Keratinocyte (primary cell): ENCODE data around the gene ITGBL1. TPM values are rescaled to one million over a fixed set of nuclear protein-coding genes. Genes with fewer than 3 reads are reported as not detected.

ENCODE experiments used
- DNase-seq: peaks from one replicate; pipeline ENCODE4 v3.0.0-alpha.2; 2011; ENCODE audit warnings: low read depth, missing footprints, low spot score
- FAIRE-seq: peaks from 2 replicates; lab custom pipeline; 2011; peaks lifted over from hg19 to GRCh38; lab: Jason Lieb, UNC
- H2AFZ ChIP-seq: 2 replicates; pipeline ENCODE4 v1.6.0; 2012; ENCODE audit warnings: low read length, control low read depth, inconsistent platforms; ENCODE audit not compliant: control insufficient read depth
- H3K27ac ChIP-seq: 2 replicates; pipeline ENCODE4 v1.5.1; 2011; ENCODE audit warnings: low read length; ENCODE audit not compliant: control insufficient read depth, insufficient read depth
- H3K27me3 ChIP-seq: 3 replicates; pipeline ENCODE4 v1.6.0; 2011; ENCODE audit warnings: low read length; ENCODE audit not compliant: control insufficient read depth, insufficient read depth; ENCODE audit errors: extremely low read depth
- H3K36me3 ChIP-seq, 2 experiments: 2 replicates in 1 of 2; 3 replicates in 1 of 2; pipeline ENCODE4 v1.5.1; 2011; ENCODE audit warnings: low read length in 2 of 2, mild to moderate bottlenecking in 1 of 2; ENCODE audit not compliant: control insufficient read depth in 2 of 2, insufficient read depth in 2 of 2; ENCODE audit errors: extremely low read depth in 1 of 2
- H3K4me1 ChIP-seq: 3 replicates; pipeline ENCODE4 v1.5.1; 2011; ENCODE audit warnings: low read length; ENCODE audit not compliant: control insufficient read depth, insufficient read depth; ENCODE audit errors: extremely low read depth
- H3K4me2 ChIP-seq: 3 replicates; pipeline ENCODE4 v1.6.0; 2011; ENCODE audit warnings: low read depth, low read length; ENCODE audit not compliant: control insufficient read depth, insufficient read depth; ENCODE audit errors: extremely low read depth
- H3K4me3 ChIP-seq, 3 experiments: fragments of 200-600 bp in 1 of 3; sonication (generic) in 1 of 3; 2 replicates in 2 of 3; 3 replicates in 1 of 3; pipeline ENCODE4 v1.5.1; 2011 to 2016; ENCODE audit warnings: low read length in 3 of 3, mild to moderate bottlenecking in 3 of 3, control low read depth in 2 of 3, inconsistent platforms in 1 of 3, low read depth in 1 of 3, mixed read lengths in 1 of 3, mixed run types in 1 of 3, moderate library complexity in 1 of 3; ENCODE audit not compliant: control insufficient read depth in 2 of 3, insufficient read depth in 2 of 3; ENCODE audit errors: extremely low read depth in 1 of 3
- H3K79me2 ChIP-seq: 2 replicates; pipeline ENCODE4 v1.6.0; 2012; ENCODE audit warnings: low read length; ENCODE audit not compliant: control insufficient read depth, insufficient read depth
- H3K9ac ChIP-seq: 3 replicates; pipeline ENCODE4 v1.6.0; 2011; ENCODE audit warnings: low read length; ENCODE audit not compliant: control insufficient read depth, insufficient read depth; ENCODE audit errors: extremely low read depth
- H3K9me1 ChIP-seq: 3 replicates; pipeline ENCODE4 v1.6.0; 2011; ENCODE audit warnings: low read length; ENCODE audit not compliant: control insufficient read depth, insufficient read depth; ENCODE audit errors: extremely low read depth
- H3K9me3 ChIP-seq: 2 replicates; pipeline ENCODE4 v1.5.1; 2012; ENCODE audit warnings: low read depth, low read length; ENCODE audit not compliant: control insufficient read depth
- H4K20me1 ChIP-seq: 3 replicates; pipeline ENCODE4 v1.6.0; 2011; ENCODE audit warnings: low read length; ENCODE audit not compliant: control insufficient read depth, insufficient read depth; ENCODE audit errors: extremely low read depth
- CTCF ChIP-seq, 3 experiments: IDR thresholded peaks in 1 of 3; conservative IDR thresholded peaks in 1 of 3; optimal IDR thresholded peaks in 1 of 3; 2 replicates in 2 of 3; 3 replicates in 1 of 3; pipeline versions ENCODE3 to v1.5.1; 2011; ENCODE audit warnings: low read length in 3 of 3, mild to moderate bottlenecking in 3 of 3, moderate library complexity in 2 of 3, control low read depth in 1 of 3, inconsistent platforms in 1 of 3; ENCODE audit not compliant: insufficient read depth in 2 of 3; ENCODE audit errors: extremely low read depth in 1 of 3
- EZH2 ChIP-seq: IDR thresholded peaks from one replicate; pipeline ENCODE4 v1.6.1; 2012; ENCODE audit warnings: inconsistent platforms, mild to moderate bottlenecking, low read length, moderate library complexity
- dilution Hi-C: fragments of 300-500 bp; cut with MboI; formaldehyde crosslinking; loops from one replicate; pipeline ENCODE4 v1.7.0; 2020; ENCODE audit warnings: low sequenced_read_pairs; ENCODE audit not compliant: extremely low pct_ligation_motif_present
- polyA plus RNA-seq, 5 experiments: library from polyadenylated mRNA; depleted of rRNA in 3 of 5; stranded (reverse) in 3 of 5; stranded (forward) in 1 of 5; unstranded in 1 of 5; fragments of >200 nt; gene quantifications; 1 replicate in 1 of 5; 2 replicates in 3 of 5; 3 replicates in 1 of 5; pipeline versions ENCODE4 v1.2.1 to v1.2.3, GENCODE V29; 2011 to 2012; ENCODE audit warnings: missing spikeins in 2 of 5, low read depth in 1 of 5, low replicate concordance in 1 of 5

The ITGBL1 gene
- polyA plus RNA-seq, 1 donor (not counting 4 experiments of a cell fraction or from before 2014, with no cell fraction given), result 2.1 TPM

- Histone ChIP-seq H3K4me1 (no peaks in the 10 kb centered on the region), H3K79me2 (no peaks in the 10 kb centered on the region), H3K27me3 (no peaks in the 10 kb centered on the region), H4K20me1 (no peaks in the 10 kb centered on the region), H3K9ac (no peak overlapping the region), H3K4me3 (no peak overlapping the region), H3K27ac (no peak overlapping the region), H2AFZ (no peak overlapping the region), H3K9me1 (no peaks in the 10 kb centered on the region), H3K36me3 (no peaks in the 10 kb centered on the region), H3K9me3 (no peaks in the 10 kb centered on the region), H3K4me2 (no peak overlapping the region)
- TF ChIP-seq EZH2 (no peak), CTCF (optimal IDR thresholded peaks at IDR 0.05 in 1 of 3, IDR thresholded peaks at IDR 0.05 in 1 of 3, conservative IDR thresholded peaks at IDR 0.05 in 1 of 3; ENCODE audit: extremely low read depth in 1 of 3, insufficient read depth in 2 of 3, low read length in 3 of 3) (no peak)
- dilution Hi-C loops, result no loop called here
- no peak for FAIRE-seq
- DNase-seq, result no peak
These were observed 171.9 kb downstream of the ITGBL1 start for GRCh38 chr13:101624210-101624922.

- Histone ChIP-seq H3K27me3 (no peaks in the 10 kb centered on the region), H3K9me3 (no peaks in the 10 kb centered on the region), H3K9me1 (no peaks in the 10 kb centered on the region), H2AFZ (no peak overlapping the region), H3K4me3 (no peak overlapping the region), H3K9ac (no peak overlapping the region), H3K4me1 (no peaks in the 10 kb centered on the region), H3K79me2 (no peaks in the 10 kb centered on the region), H4K20me1 (no peaks in the 10 kb centered on the region), H3K27ac (no peak overlapping the region), H3K4me2 (no peak overlapping the region), H3K36me3 (no peaks in the 10 kb centered on the region)
- dilution Hi-C loops, result no loop called here
- FAIRE-seq (no peak), DNase-seq (no peak)
- TF ChIP-seq EZH2, result no peak
- TF ChIP-seq CTCF (optimal IDR thresholded peaks at IDR 0.05 in 1 of 3, IDR thresholded peaks at IDR 0.05 in 1 of 3, conservative IDR thresholded peaks at IDR 0.05 in 1 of 3; ENCODE audit: extremely low read depth in 1 of 3, insufficient read depth in 2 of 3, low read length in 3 of 3), result no peak
These were observed 172.5 kb downstream of the ITGBL1 start for GRCh38 chr13:101624981-101625380.
